Small intestine (tissue), 7 donors: ENCODE data around the gene ECE2. TPM values are rescaled to one million over a fixed set of nuclear protein-coding genes. Genes with fewer than 3 reads are reported as not detected.

Experiments used
- DNase-seq, 2 donors: peaks; one replicate each; pipeline versions ENCODE4 v3.0.0 to v3.0.0-alpha.2; 2013
- FAIRE-seq: peaks from 2 replicates; lab custom pipeline; 2012; peaks lifted over from hg19 to GRCh38; lab: Jason Lieb, UNC
- H3K27ac ChIP-seq, 3 donors: one replicate each; pipeline ENCODE4 v1.5.1; 2013; ENCODE audit warnings: low read length in 2 of 3, mild to moderate bottlenecking in 2 of 3, control low read depth in 1 of 3, inconsistent platforms in 1 of 3, low read depth in 1 of 3, moderate library complexity in 1 of 3
- H3K27me3 ChIP-seq, 3 donors: one replicate each; pipeline ENCODE4 v1.6.1; 2013; ENCODE audit warnings: low read length in 3 of 3, inconsistent platforms in 1 of 3; ENCODE audit not compliant: control insufficient read depth in 3 of 3, insufficient read depth in 3 of 3
- H3K36me3 ChIP-seq, 3 donors: one replicate each; pipeline ENCODE4 v1.6.1; 2013; ENCODE audit warnings: low read length in 3 of 3, inconsistent platforms in 1 of 3, low read depth in 1 of 3, mild to moderate bottlenecking in 1 of 3, moderate library complexity in 1 of 3; ENCODE audit not compliant: control insufficient read depth in 3 of 3, insufficient read depth in 2 of 3
- H3K4me1 ChIP-seq, 3 donors: one replicate each; pipeline ENCODE4 v1.6.1; 2013; ENCODE audit warnings: low read length in 2 of 3, inconsistent platforms in 1 of 3, low read depth in 1 of 3, mild to moderate bottlenecking in 1 of 3, moderate library complexity in 1 of 3; ENCODE audit not compliant: control insufficient read depth in 3 of 3, insufficient read depth in 2 of 3
- H3K4me3 ChIP-seq, 3 donors: one replicate each; pipeline ENCODE4 v1.5.1; 2013; ENCODE audit warnings: low read length in 3 of 3, control low read depth in 1 of 3, inconsistent platforms in 1 of 3, low read depth in 1 of 3, mild to moderate bottlenecking in 1 of 3, moderate library complexity in 1 of 3
- H3K9me3 ChIP-seq, 2 donors: one replicate each; pipeline ENCODE4 v1.6.1; 2013; ENCODE audit warnings: low read depth in 1 of 2, low read length in 1 of 2; ENCODE audit not compliant: control insufficient read depth in 2 of 2, insufficient read depth in 1 of 2
- WGBS, 3 donors: extraction: QIAGEN DNeasy Blood & Tissue Kit; methylation state at CpG; one replicate each; pipeline ENCODE4 v1.1.7; 2013; 5-methylcytosine and 5-hydroxymethylcytosine counted together
- polyA plus RNA-seq, 4 donors: library from polyadenylated mRNA; stranded (reverse) in 3 of 4; unstranded in 1 of 4; fragments of 200-250 nt in 3 of 4; fragments of 120-200 nt in 1 of 4; gene quantifications; one replicate each; pipeline versions ENCODE4 v1.2.1 to v1.2.3, GENCODE V29; 2013
- donor health status: healthy with polysubstance abuse.
- donor health status: control.
- donor health status: control.
- donor health status: Bipolar disorder and iron deficiency.
- donor health status: healthy.

The ECE2 gene
- polyA plus RNA-seq, 4 donors, result 0.04 to 2.1 TPM; not detected in 2

DNA sequence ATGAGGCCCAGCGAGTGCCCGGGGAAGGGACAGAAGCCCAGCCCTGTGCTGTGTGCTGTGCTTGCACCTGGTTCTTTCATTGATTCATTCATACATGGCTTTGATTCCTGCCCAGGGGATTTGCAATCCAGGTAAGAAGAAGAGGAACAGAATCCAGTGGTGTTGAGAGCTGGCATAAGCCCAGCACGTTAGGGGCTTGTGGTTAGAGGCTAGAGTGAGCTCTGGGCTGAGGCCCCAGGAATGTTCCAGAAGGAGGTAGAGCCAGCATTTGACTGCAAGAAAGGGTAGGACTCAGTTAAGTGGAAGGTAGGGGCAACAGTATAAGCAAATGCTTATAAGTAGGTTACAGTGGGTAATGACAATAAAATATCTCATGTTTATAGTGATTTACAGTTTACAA, 44.2 kb upstream of the ECE2 start:
- H3K4me1 ChIP-seq, result peaks cover 0 to 5% (median 0%) of the 10 kb centered on the region in 3 donors
- FAIRE-seq (no peak), DNase-seq (no peak)
- 49 to 64% (median 49%) methylated on average over 3 of the region's 3 CpGs for WGBS, 3 donors
- H3K4me3 ChIP-seq, result no peak overlapping the region
- peaks cover 0 to 2% (median 0%) of the 10 kb centered on the region in 3 donors for H3K36me3 ChIP-seq
- H3K27ac ChIP-seq, result no peak overlapping the region
- no peaks in the 10 kb centered on the region for H3K9me3 ChIP-seq
- H3K27me3 ChIP-seq, result peaks cover 0 to 63% (median 27%) of the 10 kb centered on the region in 3 donors

DNA sequence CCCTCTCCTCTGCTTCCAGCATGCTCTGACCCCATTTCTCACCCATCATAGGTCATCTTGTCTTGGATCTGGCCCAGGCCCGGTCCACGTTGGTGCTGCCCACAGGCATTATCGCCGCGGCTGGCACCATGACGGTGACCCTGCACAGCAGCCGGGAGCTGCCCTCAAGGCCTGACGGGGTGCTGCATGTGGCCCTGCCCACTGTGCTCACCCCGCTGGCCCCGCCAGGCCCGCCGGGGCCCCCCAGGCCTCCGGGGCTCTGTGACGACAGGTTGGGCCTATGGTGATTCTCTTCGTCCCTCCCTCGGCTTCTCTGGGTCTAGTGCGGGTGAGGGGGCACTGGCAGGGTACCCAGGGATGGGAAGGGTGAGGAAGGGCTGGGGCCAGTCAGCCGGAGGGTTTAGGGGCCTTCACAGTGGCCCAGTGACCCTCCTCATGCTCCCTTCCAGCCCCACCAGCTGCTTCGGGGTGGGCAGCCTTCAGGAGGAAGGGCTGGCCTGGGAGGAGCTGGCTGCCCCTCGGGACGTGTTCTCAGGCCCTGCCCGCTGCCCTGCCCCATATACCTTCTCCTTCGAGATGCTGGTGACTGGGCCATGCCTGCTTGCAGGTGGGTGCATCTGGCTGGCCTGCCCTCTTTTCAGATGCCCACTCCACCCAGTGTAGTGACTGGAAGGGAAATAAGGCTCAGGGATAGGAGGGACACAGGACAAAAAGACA, 42.5 kb upstream of the ECE2 start:
- H3K4me1 ChIP-seq, result peaks cover 0 to 5% (median 0%) of the 10 kb centered on the region in 3 donors
- H3K4me3 ChIP-seq, result no peak overlapping the region
- peaks cover 0 to 54% (median 27%) of the 10 kb centered on the region in 3 donors for H3K27me3 ChIP-seq
- no peak for DNase-seq
- no peak for FAIRE-seq
- H3K9me3 ChIP-seq, result no peaks in the 10 kb centered on the region
- no peak overlapping the region for H3K27ac ChIP-seq
- 86 to 88% (median 87%) methylated on average over 21 to 23 of the region's 23 CpGs for whole genome bisulfite sequencing, 3 donors
- H3K36me3 ChIP-seq, result peaks cover 0 to 2% (median 0%) of the 10 kb centered on the region in 3 donors

DNA sequence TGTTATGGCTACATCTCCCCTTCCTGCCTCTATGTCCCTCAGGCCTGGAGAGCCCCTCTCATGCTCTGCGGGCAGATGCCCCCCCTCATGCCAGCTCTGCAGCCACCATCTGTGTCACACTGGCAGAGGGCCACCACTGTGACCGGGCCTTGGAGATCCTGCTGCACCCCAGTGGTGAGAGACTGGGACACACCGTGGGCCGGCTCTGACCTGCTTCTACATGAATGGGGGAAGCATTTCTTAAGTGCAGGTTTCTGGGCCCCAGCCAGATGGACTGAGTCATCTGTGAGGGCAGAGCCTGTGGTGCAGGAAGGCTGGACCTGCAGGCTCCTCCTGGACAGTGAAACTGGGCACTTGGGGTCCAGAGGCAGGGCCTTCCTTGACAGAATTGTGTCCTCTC, 41.6 kb upstream of the ECE2 start:
- 30 to 39% (median 33%) methylated on average over 4 of the region's 4 CpGs for WGBS, 3 donors
- Histone ChIP-seq H3K27me3 (peaks cover 0 to 45% (median 24%) of the 10 kb centered on the region in 3 donors), H3K36me3 (peaks cover 0 to 2% (median 0%) of the 10 kb centered on the region in 3 donors), H3K9me3 (peaks cover 0 to 2% of the 10 kb centered on the region in 2 donors), H3K4me3 (no peak overlapping the region), H3K27ac (no peak overlapping the region), H3K4me1 (peaks cover 0 to 5% (median 0%) of the 10 kb centered on the region in 3 donors)
- DNase-seq, result no peak
- FAIRE-seq, result no peak

DNA sequence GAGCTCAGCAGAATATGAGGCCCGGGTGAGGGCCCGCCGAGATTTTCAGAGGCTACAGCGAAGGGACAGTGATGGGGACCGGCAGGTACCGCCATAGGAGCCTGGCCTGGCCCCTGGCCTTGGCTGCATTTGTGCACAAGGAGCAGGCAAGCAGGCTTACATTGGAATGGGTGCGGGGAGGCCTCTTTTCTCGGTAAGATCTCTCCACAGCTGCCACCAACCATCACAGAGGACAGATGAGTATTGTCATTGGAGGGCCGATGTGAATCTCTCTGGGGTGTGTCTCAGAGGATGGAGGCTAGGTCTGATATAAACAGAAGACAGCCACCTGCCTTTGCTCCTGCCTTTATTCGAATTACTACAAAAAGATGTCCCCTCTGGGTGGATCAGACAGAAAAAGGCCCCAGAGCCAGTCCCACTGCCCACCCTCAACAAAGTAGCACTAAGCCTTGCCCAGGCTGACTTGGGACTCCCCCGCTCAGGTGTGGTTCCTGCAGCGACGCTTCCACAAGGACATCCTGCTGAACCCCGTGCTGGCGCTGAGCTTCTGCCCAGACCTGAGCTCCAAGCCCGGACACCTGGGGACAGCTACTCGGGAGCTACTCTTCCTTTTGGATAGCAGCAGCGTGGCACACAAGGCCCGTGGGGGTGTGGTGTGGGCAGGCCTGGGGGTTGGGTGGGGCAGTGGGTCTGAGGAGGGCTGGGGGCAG, 41.0 kb upstream of the ECE2 start:
- WGBS, 3 donors, result 82 to 90% (median 87%) methylated on average over 19 of the region's 19 CpGs
- Histone ChIP-seq H3K27ac (no peak overlapping the region), H3K27me3 (peaks cover 0 to 41% (median 21%) of the 10 kb centered on the region in 3 donors), H3K4me1 (peaks cover 0 to 2% (median 0%) of the 10 kb centered on the region in 3 donors), H3K4me3 (no peak overlapping the region), H3K36me3 (peaks cover 0 to 2% (median 0%) of the 10 kb centered on the region in 3 donors), H3K9me3 (peaks cover 0 to 2% of the 10 kb centered on the region in 2 donors)
- DNase-seq (no peak), FAIRE-seq (no peak)

DNA sequence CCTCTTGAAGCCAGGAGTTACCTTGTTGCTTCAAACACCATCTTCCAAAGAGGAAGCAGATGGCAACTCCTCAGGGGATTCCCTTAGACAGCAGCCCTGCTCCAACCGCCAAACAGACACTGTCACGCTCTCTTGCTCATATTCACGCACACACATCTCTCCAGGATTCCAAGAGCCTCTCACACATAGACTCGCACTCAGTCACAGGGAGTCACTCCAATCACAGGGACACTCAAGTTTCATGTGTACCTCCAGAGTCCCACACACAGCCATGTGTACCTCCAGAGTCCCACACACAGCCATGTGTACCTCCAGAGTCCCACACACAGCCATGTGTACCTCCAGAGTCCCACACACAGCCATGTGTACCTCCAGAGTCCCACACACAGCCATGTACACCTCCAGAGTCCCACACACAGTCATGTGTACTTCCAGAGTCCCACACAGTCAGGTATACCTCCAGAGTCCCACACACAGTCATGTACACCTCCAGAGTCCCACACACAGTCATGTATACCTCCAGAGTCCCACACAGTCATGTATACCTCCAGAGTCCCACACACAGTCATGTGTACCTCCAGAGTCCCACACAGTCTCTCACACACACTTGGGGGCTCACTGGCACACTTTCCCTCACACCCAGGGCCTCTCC, 40.3 kb upstream of the ECE2 start:
- FAIRE-seq (no peak), DNase-seq (no peak)
- Histone ChIP-seq H3K4me1 (no peaks in the 10 kb centered on the region), H3K27ac (no peak overlapping the region), H3K4me3 (no peak overlapping the region), H3K27me3 (peaks cover 0 to 37% (median 17%) of the 10 kb centered on the region in 3 donors), H3K9me3 (peaks cover 0 to 2% of the 10 kb centered on the region in 2 donors), H3K36me3 (peaks cover 0 to 2% (median 0%) of the 10 kb centered on the region in 3 donors)
- 82 to 91% (median 86%) methylated on average over 4 of the region's 4 CpGs for WGBS, 3 donors

DNA sequence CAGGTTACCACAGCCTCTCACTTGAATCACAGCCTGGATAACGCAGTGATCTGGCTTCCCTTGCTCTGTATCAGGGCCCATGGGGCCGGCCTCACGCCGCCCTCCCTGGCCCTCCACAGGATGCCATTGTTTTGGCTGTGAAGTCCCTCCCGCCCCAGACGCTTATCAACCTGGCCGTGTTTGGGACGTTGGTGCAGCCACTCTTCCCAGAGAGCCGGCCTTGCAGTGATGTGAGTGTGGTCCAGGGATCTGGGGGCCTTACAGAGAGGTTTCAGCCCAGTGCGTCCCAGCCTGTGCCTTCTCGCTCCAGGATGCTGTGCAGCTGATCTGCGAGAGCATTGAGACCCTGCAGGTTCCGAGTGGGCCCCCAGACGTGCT, 39.8 kb upstream of the ECE2 start:
- WGBS, 3 donors, result 67 to 85% (median 82%) methylated on average over 14 of the region's 14 CpGs
- FAIRE-seq (no peak), DNase-seq (no peak)
- H3K27ac ChIP-seq, result no peak overlapping the region
- H3K27me3 ChIP-seq, result peaks cover 0 to 34% (median 14%) of the 10 kb centered on the region in 3 donors
- H3K4me3 ChIP-seq, result no peak overlapping the region
- peaks cover 0 to 2% of the 10 kb centered on the region in 2 donors for H3K9me3 ChIP-seq
- H3K36me3 ChIP-seq, result peaks cover 0 to 2% (median 0%) of the 10 kb centered on the region in 3 donors
- H3K4me1 ChIP-seq, result no peaks in the 10 kb centered on the region

DNA sequence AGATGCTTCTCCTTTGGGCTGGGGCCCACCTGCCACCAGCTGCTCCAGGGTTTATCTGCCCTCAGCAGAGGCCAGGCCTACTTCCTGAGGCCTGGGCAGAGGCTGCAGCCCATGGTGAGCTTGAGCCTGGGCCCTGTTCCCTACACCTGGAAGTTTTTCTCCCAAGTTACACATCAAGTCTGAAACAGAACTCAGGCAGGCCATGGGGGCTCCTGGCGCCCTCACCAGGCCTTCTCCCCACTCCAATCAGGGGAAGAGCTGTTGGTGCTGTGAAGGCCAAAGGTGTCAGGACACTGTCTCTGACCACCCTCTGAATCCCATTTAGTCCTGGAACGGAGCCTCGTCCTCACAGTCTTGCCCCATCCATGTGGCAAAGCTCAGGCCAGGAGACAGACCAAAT, 39.2 kb upstream of the ECE2 start:
- FAIRE-seq (no peak), DNase-seq (no peak)
- no peak overlapping the region for H3K27ac ChIP-seq
- H3K27me3 ChIP-seq, result peaks cover 0 to 28% (median 8%) of the 10 kb centered on the region in 3 donors
- 81 to 94% (median 82%) methylated on average over 3 of the region's 3 CpGs for WGBS, 3 donors
- peaks cover 0 to 2% of the 10 kb centered on the region in 2 donors for H3K9me3 ChIP-seq
- peaks cover 0 to 2% (median 0%) of the 10 kb centered on the region in 3 donors for H3K36me3 ChIP-seq
- no peaks in the 10 kb centered on the region for H3K4me1 ChIP-seq
- no peak overlapping the region for H3K4me3 ChIP-seq

DNA sequence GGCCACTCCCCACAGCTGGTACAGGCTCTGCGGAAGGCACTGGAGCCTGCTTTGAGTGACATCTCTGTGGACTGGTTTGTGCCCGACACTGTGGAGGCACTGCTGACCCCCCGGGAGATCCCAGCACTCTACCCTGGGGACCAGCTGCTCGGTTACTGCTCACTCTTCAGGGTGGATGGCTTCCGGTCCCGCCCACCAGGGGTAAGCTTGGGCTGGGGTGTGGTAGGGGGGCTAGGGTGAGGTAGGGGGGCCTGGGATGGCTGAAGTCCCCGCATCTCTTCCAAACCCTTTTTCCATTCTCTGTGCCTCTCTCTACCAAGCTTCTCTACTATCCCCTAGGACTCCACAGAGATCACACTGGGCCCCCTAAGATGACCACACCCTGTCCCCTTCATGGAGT, 38.6 kb upstream of the ECE2 start:
- peaks cover 0 to 22% (median 3%) of the 10 kb centered on the region in 3 donors for H3K27me3 ChIP-seq

More for the DNA sequence above, 38.6 kb upstream of the ECE2 start:
- no peak for DNase-seq
- no peak overlapping the region for H3K4me3 ChIP-seq
- 79 to 86% (median 83%) methylated on average over 7 of the region's 7 CpGs for WGBS, 3 donors
- no peak for FAIRE-seq
- H3K36me3 ChIP-seq, result peaks cover 0 to 5% (median 0%) of the 10 kb centered on the region in 3 donors
- H3K27ac ChIP-seq, result no peak overlapping the region
- H3K9me3 ChIP-seq, result peaks cover 0 to 2% of the 10 kb centered on the region in 2 donors
- peaks cover 0 to 3% (median 0%) of the 10 kb centered on the region in 3 donors for H3K4me1 ChIP-seq
